GM19452 (cell line): ENCODE data around the gene ABI3.
"Not testable (repeated sequence)": the region's sequence is repeated elsewhere in the genome, so short reads cannot be mapped to it uniquely, and the experiment has no call there.

Experiments
- ATAC-seq: cut with Tn5 transposase; IDR thresholded peaks from one replicate; pipeline ENCODE4 v1.9.1; 2021; ENCODE audit not compliant: unreplicated experiment

Gene ABI3

DNA sequence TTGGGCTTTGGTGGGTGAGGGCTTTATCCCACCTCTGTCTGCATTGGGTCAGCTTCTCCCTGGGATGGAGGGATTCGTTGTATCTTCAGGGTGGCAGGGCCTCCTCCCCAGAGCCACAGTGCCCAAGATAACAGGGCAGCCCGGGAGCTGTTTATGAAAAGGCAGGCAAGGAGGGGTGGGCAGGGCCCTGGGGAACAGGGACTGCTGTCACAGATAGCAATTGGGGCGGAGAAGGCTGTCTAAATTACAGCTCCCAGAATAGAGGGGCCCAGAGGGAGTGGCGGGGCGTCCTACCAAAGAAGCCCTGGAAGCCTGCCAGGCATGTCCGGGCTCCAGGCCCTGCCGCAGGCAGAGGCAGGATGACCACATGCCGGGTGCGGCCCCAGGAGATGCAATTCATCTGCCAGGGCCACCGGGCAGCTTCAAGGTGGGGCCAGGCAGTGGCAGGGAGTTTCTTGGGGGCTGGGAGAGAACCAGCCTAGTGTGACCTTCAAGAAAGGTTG, 38.8 kb downstream of the ABI3 start:
- no peak for ATAC-seq

GRCh38 chr17:49249890-49250522, 39.5 kb downstream of the ABI3 start:
- no peak for ATAC-seq

DNA sequence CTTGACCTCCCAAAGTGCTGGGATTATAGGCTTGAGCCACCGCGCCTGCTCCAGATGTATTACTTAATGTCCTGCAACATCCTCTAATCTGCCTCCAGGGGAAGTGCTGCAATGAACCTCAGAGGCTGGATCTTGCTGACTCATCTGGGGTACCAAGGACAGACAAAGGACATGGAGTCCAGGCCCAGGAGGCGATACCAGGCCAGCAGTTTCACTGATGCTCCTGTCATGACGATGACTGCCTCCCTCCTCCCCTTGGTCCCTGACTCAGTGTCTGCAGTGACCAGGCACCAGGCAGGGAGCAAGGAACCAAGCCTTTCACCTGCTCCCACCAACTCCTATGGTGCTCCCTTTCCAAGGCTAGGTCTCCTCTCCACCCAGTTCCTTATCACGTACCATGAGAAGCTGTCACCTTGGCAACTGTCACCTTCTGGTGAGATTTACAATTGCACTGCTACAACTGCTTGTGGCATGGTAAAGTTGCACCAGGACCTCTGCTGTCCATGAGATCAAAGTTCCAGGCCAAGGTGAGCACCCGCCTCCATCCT, 41.7 kb downstream of the ABI3 start:
- ATAC-seq: no peak

DNA sequence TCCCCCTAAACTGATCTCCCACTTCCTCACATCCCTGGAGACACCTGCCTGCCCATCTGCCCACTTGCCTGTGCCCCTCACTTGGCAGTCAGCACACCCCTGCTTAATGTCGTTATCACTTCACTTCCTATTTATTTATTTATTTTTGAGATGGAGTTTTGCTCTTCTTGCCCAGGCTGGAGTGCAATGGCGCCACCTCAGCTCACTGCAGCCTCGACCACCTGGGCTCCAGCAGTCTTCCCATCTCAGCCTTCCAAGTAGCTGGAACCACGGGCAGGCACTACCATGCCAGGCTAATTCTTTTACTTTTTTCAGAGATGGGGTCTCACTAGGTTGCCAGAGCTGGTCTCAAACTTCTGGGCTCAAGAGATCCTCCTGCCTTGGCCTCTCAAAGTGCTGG, 43.6 kb downstream of the ABI3 start:
- no peak for ATAC-seq

DNA sequence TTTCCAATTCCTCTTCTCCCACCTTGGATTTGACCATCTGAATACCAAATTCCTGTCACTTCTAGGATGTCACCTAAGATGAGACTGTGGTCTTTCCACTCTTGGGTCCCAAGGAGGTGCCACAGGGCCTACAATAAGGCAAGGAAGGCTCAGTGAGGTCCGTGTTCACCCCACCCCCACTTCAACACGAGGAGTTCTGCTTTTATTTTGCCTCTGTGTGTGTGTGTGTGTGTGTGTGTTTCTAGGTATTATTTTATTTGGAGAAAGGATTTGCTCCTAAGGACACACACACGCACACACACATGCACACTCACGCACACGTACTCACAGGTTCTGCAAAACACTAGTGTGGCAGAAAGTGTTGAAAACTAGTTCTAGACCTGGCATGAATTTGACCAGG, 44.6 kb downstream of the ABI3 start:
- no peak for ATAC-seq

- no peak for ATAC-seq
These were observed 47.9 kb downstream of the ABI3 start for GRCh38 chr17:49258394-49258793.

DNA sequence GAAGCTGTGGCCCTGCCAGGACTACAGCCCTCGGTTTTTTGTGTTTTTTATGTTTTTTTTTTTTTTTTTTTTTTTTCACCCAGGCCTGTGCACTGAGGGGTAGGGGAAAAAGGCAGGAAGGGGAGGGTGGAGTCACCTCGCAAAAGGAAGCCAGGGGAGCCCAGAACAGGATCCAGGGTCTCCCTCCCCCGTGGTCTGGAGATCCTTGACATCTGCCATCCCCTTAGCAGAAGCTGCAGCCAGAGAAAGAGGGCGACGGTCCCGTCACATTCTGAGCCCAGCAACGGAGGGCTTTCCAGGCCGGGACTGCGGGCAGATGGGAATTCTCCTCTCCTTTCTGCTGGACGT, 49.1 kb downstream of the ABI3 start:
- ATAC-seq: no peak

DNA sequence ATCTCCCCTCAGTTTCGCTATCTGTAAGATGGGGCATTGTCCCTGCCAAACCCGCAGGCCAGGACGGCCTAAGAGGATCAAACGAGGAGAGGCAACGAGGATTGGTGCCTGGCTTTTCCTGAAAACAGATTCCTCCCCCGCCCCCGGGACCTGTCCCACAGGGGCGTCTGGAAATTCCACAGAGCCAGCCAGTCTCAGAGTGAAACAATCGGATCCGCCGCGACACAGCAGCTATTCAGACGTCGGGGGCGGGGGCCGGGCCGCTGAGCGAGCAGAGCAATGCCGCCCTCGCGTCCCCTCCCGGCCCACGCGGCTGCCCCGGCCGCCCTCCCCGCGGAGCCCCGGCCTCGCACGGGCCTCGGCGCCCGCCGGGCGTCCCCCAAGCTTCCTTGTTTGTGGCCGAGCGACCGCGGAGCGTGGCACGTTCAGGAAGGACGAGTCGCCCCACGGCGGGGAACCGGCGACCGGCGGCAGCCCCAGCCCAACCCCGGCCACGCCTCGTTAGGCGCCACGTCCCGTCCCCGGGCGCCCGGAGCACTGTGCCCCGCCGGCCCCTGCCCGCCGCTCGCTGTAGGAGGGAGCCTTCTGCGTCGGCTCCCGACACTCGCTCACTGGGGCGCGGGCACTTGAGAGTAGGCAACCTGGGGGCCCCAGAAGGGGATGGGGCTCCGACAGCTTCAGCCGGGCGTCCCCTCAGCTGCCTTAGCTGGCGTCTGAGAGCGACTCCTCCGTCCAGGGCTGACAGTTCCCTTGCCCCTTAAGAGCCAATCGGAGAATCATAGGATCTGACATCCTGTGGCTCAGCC, 49.7 kb downstream of the ABI3 start:
- ATAC-seq: no peak

DNA sequence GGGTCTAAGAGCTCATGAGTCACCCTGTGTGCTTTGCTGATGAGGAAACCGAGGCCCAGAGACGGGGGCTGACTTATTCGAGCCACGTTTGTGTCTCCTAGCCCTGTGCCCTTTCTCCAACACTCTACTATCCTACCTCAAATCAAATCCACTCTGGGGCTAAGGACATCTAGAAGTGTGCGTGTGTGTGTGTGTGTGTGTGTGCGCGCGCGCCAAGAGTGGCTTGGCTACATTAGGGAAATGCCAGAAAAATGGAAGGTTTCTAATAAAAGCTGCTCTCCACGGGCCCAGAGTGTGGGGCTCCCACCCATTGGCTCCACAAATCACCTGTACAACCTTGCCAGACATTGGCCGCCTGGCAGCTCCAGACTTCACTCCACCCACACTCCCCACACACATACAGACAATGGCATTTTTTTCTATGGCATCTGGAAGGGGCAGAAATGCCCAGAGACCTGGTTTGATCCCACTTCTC, 50.3 kb downstream of the ABI3 start:
- no peak for ATAC-seq

DNA sequence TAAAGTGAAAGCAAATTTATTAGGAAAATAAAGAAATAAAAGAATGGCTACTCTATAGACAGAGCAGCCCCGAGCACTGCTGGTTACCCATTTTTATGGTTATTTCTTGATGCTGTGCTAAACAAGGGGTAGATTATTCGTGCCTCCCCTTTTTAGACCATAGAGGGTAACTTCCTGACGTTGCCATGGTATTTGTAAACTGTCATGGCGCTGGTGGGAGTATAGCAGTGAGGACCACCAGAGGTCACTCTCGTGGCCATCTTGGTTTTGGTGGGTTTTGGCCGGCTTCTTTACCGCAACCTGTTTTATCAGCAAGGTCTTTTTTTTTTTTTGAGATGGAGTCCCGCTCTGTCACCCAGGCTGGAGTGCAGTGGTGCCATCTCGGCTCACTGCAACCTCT, 51.0 kb downstream of the ABI3 start:
- not testable (repeated sequence) for ATAC-seq

GRCh38 chr17:49266233-49266632, 55.7 kb downstream of the ABI3 start:
- no peak for ATAC-seq

DNA sequence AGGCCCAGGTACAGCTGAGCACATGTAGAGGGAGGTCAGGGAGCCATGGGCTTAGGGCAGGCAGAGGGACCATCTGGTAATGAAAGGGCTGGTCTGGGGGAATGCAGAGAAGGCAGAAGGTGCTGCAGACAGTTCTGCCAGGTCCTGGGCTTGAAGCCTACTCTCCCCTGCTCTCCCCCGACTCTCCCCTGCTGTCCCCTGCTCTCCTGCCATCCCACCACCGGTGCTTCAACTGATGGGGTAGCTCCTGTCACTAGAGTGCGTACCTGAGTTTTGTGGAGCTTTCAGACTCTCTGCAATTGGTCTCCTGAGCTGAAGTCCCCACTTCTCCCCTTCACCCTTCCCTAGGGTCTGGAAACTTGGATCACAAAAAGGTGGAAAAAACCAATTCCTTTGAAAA, 57.4 kb downstream of the ABI3 start:
- no peak for ATAC-seq

DNA sequence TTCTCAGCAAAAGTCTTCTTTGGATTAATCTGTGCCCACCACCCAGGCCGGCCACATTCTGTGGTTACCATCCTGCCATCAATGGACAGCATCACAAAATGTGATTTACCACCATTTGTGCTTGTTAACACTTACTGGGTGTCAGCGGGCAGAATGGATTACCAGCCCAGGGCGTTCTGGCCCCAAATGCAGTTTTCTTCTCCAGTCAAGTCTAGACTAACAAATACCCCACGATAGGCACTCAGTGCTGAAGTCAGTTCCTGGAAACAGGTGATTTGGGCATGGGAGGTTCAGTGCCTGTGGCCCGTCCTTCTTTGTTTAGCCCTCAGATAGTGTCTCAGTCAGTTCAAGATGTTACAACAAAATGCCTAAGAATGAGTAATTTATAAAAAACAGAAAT, 58.8 kb downstream of the ABI3 start:
- ATAC-seq: no peak
